OCI-LY1 (cell line): Measurements from ENCODE around the gene GLS.

Experiments used
- CTCF ChIP-seq: fragments of 200-600 bp; sonication (generic), shearing (Covaris generic); IDR thresholded peaks from 2 replicates; pipeline ENCODE4 v1.5.1; 2017; ENCODE audit warnings: mild to moderate bottlenecking, antibody characterized with exemption, low read length, moderate library complexity, mixed read lengths
- EZH2 ChIP-seq: fragments of 200-600 bp; sonication (generic), shearing (Covaris generic); IDR thresholded peaks from 2 replicates; pipeline ENCODE4 v1.8.0; 2017; ENCODE audit warnings: borderline replicate concordance, mixed run types, mild to moderate bottlenecking, antibody characterized with exemption, low read length, moderate library complexity, mixed read lengths

GRCh38 chr2:190838492-190838910, 42.1 kb upstream of the GLS start:
- no peak for TF ChIP-seq CTCF
- TF ChIP-seq EZH2 = no peak
